ENCODE measurements around the gene AQR. TPM values are rescaled to one million over a fixed set of nuclear protein-coding genes. Genes with fewer than 3 reads are reported as not detected.

Gene AQR
- total RNA-seq, 1 donor from 2014 or later, result 29.8 TPM

DNA sequence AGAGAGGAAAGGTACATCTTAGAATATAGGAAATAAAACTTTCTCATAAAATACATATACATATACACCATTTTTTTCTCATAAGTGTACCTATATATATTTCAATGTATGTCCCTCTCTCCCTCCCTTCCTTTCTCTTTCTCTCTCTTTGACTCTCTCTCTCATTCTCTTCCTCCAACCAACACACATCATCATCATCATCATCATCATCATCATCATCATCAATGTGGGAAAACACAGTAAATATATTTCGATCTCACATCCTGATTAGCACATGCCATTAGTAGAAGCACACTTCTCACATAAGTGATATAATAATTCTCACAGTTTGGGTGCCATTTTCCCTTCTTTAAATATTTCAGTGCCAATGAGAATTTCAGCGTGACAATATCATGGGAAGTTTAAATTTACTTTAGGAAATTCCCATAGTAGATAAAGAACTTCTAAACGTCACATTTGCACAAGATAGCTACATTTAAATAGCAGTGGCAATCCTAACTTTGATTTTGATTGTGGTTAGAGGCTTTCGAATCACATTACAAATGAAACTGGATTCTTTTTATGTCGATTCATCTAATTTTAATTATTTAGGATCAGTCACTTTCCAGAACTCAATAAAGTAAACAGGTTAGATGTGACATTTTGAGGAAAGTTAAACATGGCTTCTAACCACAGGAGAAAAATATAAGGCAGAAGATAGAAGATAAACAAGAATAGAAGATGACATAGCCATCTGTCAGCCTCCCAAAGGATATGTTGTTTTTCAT lies 141.2 kb downstream of the AQR start:
- Histone ChIP-seq H3K4me3 (ENCODE audit: low read depth, low read length) (no peak overlapping the region), H3K36me3 (ENCODE audit: control insufficient read depth, insufficient read depth, low read length) (no peaks in the 10 kb centered on the region), H3K27me3 (ENCODE audit: control insufficient read depth, insufficient read depth, low read length) (no peaks in the 10 kb centered on the region)
- no peak for DNase-seq (ENCODE audit: low read depth)
- TF ChIP-seq, protein P1, sequence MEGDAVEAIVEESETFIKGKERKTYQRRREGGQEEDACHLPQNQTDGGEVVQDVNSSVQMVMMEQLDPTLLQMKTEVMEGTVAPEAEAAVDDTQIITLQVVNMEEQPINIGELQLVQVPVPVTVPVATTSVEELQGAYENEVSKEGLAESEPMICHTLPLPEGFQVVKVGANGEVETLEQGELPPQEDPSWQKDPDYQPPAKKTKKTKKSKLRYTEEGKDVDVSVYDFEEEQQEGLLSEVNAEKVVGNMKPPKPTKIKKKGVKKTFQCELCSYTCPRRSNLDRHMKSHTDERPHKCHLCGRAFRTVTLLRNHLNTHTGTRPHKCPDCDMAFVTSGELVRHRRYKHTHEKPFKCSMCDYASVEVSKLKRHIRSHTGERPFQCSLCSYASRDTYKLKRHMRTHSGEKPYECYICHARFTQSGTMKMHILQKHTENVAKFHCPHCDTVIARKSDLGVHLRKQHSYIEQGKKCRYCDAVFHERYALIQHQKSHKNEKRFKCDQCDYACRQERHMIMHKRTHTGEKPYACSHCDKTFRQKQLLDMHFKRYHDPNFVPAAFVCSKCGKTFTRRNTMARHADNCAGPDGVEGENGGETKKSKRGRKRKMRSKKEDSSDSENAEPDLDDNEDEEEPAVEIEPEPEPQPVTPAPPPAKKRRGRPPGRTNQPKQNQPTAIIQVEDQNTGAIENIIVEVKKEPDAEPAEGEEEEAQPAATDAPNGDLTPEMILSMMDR (IDR thresholded peaks at IDR 0.05; ENCODE audit: insufficient read depth, low read length, poor library complexity, severe bottlenecking), result no peak

DNA sequence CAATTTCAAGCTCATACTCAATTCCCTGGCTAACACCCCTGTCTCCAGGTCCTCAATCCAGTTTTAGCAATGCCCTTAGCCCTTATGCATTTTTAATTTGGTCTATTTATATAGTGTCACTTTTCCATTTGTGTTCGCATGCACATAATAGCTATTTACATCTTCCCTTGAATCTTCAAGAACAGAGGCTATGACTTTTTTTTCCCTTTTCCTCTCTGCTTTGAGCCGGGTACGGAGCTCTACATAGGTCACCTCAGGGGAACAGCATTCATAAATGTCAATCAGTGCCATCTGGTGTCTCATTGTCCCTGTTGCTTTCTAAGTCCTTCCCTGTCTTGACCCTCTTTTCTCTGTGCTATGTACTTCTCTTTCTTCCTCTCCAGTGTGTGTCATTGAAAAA lies 147.7 kb downstream of the AQR start:
- TF ChIP-seq, protein P1 (IDR thresholded peaks at IDR 0.05; ENCODE audit: insufficient read depth, low read length, poor library complexity, severe bottlenecking), result no peak
- H3K4me3 ChIP-seq (ENCODE audit: low read depth, low read length), result no peak overlapping the region
- no peak for DNase-seq (ENCODE audit: low read depth)
- H3K27me3 ChIP-seq (ENCODE audit: control insufficient read depth, insufficient read depth, low read length), result no peaks in the 10 kb centered on the region
- H3K36me3 ChIP-seq (ENCODE audit: control insufficient read depth, insufficient read depth, low read length), result no peaks in the 10 kb centered on the region

DNA sequence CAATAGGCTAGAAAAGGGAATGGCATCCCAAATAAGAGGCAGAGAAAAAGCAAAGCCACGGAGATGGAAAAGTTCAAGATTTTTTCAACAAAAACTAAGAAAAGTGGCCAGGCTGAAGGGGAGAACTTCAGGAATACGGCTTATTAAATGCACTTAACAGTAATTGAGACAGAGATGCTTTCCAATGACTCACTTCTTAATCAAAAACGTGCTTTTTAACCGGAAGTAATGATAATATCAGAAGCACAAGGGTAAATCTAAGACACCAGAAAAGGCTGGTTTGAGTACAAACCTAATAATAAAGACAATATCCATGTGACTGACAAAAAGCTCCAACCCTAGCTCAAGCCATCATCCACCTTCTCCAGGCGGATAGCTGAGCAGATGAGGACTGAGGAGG lies 149.4 kb downstream of the AQR start:
- no peak for DNase-seq (ENCODE audit: low read depth)
- Histone ChIP-seq H3K36me3 (ENCODE audit: control insufficient read depth, insufficient read depth, low read length) (no peaks in the 10 kb centered on the region), H3K27me3 (ENCODE audit: control insufficient read depth, insufficient read depth, low read length) (no peaks in the 10 kb centered on the region), H3K4me3 (ENCODE audit: low read depth, low read length) (no peak overlapping the region)
- TF ChIP-seq, protein P1 (IDR thresholded peaks at IDR 0.05; ENCODE audit: insufficient read depth, low read length, poor library complexity, severe bottlenecking), result no peak

DNA sequence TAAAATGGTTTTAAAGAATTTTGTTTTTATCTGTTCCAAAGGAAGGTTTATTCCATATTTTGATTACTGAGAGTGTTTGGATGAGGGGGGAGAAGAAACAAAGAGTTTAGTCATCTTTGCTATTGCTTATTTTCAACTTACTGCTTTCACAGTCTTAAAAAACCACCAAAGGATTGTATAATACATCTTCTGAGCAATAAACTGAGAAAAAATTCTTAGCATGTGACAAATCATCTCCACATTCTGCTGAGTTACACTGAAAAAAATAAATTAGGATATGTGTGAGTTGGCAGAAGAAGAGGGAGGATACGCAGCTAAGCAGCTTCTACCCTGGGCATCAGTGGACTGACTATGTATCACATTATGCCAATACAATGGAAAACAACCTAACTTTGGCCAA lies 151.0 kb downstream of the AQR start:
- DNase-seq (ENCODE audit: low read depth), result no peak
- no peak overlapping the region for H3K4me3 ChIP-seq (ENCODE audit: low read depth, low read length)
- TF ChIP-seq, protein P1 (IDR thresholded peaks at IDR 0.05; ENCODE audit: insufficient read depth, low read length, poor library complexity, severe bottlenecking), result no peak
- no peaks in the 10 kb centered on the region for H3K36me3 ChIP-seq (ENCODE audit: control insufficient read depth, insufficient read depth, low read length)
- no peaks in the 10 kb centered on the region for H3K27me3 ChIP-seq (ENCODE audit: control insufficient read depth, insufficient read depth, low read length)

DNA sequence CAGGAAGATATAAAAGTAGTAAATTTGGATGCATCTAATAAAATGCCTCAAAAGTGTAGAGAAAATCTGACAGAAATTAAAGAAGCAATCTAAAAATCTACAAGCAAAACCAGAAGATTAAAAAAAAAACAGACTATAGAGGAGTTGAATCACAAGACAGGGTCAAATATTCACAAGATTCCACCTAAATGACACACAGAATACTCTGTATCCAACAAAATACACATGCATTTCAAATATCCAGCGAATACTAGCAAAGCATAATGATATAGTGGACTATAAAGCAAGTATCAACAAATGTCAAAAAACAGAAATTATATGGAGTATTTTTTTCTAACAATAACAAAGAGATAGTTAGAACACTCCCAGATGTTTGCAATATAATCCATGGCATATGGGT lies 153.7 kb downstream of the AQR start:
- no peak overlapping the region for H3K4me3 ChIP-seq (ENCODE audit: low read depth, low read length)
- no peaks in the 10 kb centered on the region for H3K36me3 ChIP-seq (ENCODE audit: control insufficient read depth, insufficient read depth, low read length)
- TF ChIP-seq, protein P1 (IDR thresholded peaks at IDR 0.05; ENCODE audit: insufficient read depth, low read length, poor library complexity, severe bottlenecking), result no peak
- no peaks in the 10 kb centered on the region for H3K27me3 ChIP-seq (ENCODE audit: control insufficient read depth, insufficient read depth, low read length)
- no peak for DNase-seq (ENCODE audit: low read depth)

All from kidney epithelial cell (primary cell).